K562 (cell line): Measurements from ENCODE around the gene NEDD4L. TPM values are rescaled to one million over a fixed set of nuclear protein-coding genes. Genes with fewer than 3 reads are reported as not detected.

Experiments
- ATAC-seq: fragments of 200-7000 bp; cut with Tn5 transposase; 3 replicates; pipeline ENCODE4 v1.9.1; 2020; ENCODE audit warnings: moderate library complexity
- BruUV-seq: library from RNA; stranded (reverse); fragments of 400-500 nt; replicated peaks from 2 replicates; lab custom pipeline; 2021; lab: Mats Ljungman, UMichigan
- CTCF ChIA-PET: fragments of 300-600 bp; formaldehyde crosslinking; extraction: SDS; loops from one replicate; lab custom pipeline; 2021; ENCODE audit warnings: low intra/inter-chr PET ratio; lab: Yijun Ruan, JAX
- POLR2A ChIA-PET: fragments of 300-600, 350-650 bp; sonication (Branson Sonifier 250); formaldehyde crosslinking; extraction: SDS; loops from one replicate; lab custom pipeline; 2021; ENCODE audit warnings: antibody characterized with exemption, inconsistent platforms; lab: Yijun Ruan, JAX
- DNase-seq, 4 experiments: peaks; one replicate each; pipeline versions ENCODE4 v3.0.0 to v3.0.0-alpha.2; 2011 to 2018; ENCODE audit warnings: low spot score in 3 of 4, mixed read lengths in 3 of 4; ENCODE audit errors: extremely low read depth in 1 of 4
- FAIRE-seq: peaks from 2 replicates; lab custom pipeline; 2011; peaks lifted over from hg19 to GRCh38; lab: Jason Lieb, UNC
- H2AFZ ChIP-seq: 2 replicates; pipeline ENCODE4 v1.6.0; 2011; ENCODE audit warnings: low read depth, low read length, control low read depth, inconsistent platforms
- H3K27ac ChIP-seq: fragments of 200-600 bp; 3 replicates; pipeline ENCODE4 v1.8.0; 2011; ENCODE audit warnings: low read depth, mild to moderate bottlenecking, control low read depth, inconsistent platforms, low read length, moderate library complexity, mixed read lengths; ENCODE audit errors: extremely low read depth
- H3K27me3 ChIP-seq, 2 experiments: fragments of 300-600 bp in 1 of 2; 2 replicates in 1 of 2; 3 replicates in 1 of 2; pipeline versions ENCODE4 v1.6.0 to v1.8.0; 2011; ENCODE audit warnings: inconsistent platforms in 2 of 2, low read length in 2 of 2, mild to moderate bottlenecking in 1 of 2, mixed read lengths in 1 of 2, moderate library complexity in 1 of 2; ENCODE audit not compliant: control insufficient read depth in 2 of 2, insufficient read depth in 2 of 2
- H3K36me3 ChIP-seq: fragments of 300-600 bp; 3 replicates; pipeline ENCODE4 v1.8.0; 2011; ENCODE audit warnings: mild to moderate bottlenecking, low read length, inconsistent platforms; ENCODE audit not compliant: control insufficient read depth, insufficient read depth
- H3K4me1 ChIP-seq, 2 experiments: fragments of 200-600 bp in 1 of 2; replicated peaks in 1 of 2; 2 replicates in 1 of 2; 3 replicates in 1 of 2; pipeline versions ENCODE4 v1.5.1 to v1.8.0; 2011; ENCODE audit warnings: inconsistent platforms in 2 of 2, low read length in 2 of 2, mild to moderate bottlenecking in 1 of 2, mixed read lengths in 1 of 2, moderate library complexity in 1 of 2; ENCODE audit not compliant: control insufficient read depth in 2 of 2, insufficient read depth in 2 of 2
- H3K4me2 ChIP-seq: 2 replicates; pipeline ENCODE4 v1.6.1; 2011; ENCODE audit warnings: low read length, control low read depth, inconsistent platforms, mixed read lengths; ENCODE audit not compliant: insufficient read depth
- H3K4me3 ChIP-seq: fragments of 200-600 bp; sonication (generic), shearing (Covaris generic); 2 replicates; pipeline ENCODE4 v1.5.1; 2016; ENCODE audit warnings: control low read depth, inconsistent platforms
- H3K79me2 ChIP-seq: fragments of 200-600 bp; 3 replicates; pipeline ENCODE4 v1.8.0; 2011; ENCODE audit warnings: low read length, inconsistent platforms; ENCODE audit not compliant: control insufficient read depth, insufficient read depth
- H3K9ac ChIP-seq, 2 experiments: 2 replicates each; pipeline versions ENCODE4 v1.6.0 to v1.6.1; 2011; ENCODE audit warnings: low read depth in 2 of 2, low read length in 2 of 2, control low read depth in 1 of 2, inconsistent platforms in 1 of 2, mild to moderate bottlenecking in 1 of 2, mixed read lengths in 1 of 2; ENCODE audit not compliant: insufficient read depth in 1 of 2
- H3K9me1 ChIP-seq: one replicate; pipeline ENCODE4 v1.6.0; 2011; ENCODE audit warnings: inconsistent platforms, mild to moderate bottlenecking, low read length, moderate library complexity; ENCODE audit not compliant: control insufficient read depth, insufficient read depth
- H3K9me3 ChIP-seq: replicated peaks from 2 replicates; pipeline ENCODE4 v1.5.1; 2011; ENCODE audit warnings: low read depth, low read length, inconsistent platforms; ENCODE audit not compliant: control insufficient read depth, insufficient read depth
- H4K20me1 ChIP-seq: replicated peaks from 2 replicates; pipeline ENCODE4 v1.6.1; 2011; ENCODE audit warnings: low read length, inconsistent platforms, mixed read lengths; ENCODE audit not compliant: control insufficient read depth, insufficient read depth
- EGR1 ChIP-seq: fragments of 450-650 bp; conservative IDR thresholded peaks from 2 replicates; pipeline ENCODE4 v1.6.1; 2017; ENCODE audit warnings: mild to moderate bottlenecking
- MAZ ChIP-seq, 2 experiments: fragments of 450-650 bp in 1 of 2; sonication (generic) in 1 of 2; formaldehyde crosslinking; IDR thresholded peaks in 1 of 2; conservative IDR thresholded peaks in 1 of 2; 2 replicates each; pipeline versions ENCODE4 v1.4.0 to v1.5.0; 2020; ENCODE audit warnings: mild to moderate bottlenecking in 1 of 2, missing genetic modification reagents in 1 of 2
- NFE2L1 ChIP-seq: fragments of 450-650 bp; IDR thresholded peaks from 2 replicates; pipeline ENCODE4 v1.6.1; 2016; ENCODE audit warnings: missing genetic modification characterization, low read depth, mild to moderate bottlenecking, missing compliant biosample characterization, moderate library complexity, borderline replicate concordance
- PYGO2 ChIP-seq: fragments of 450-650 bp; IDR thresholded peaks from 2 replicates; pipeline ENCODE4 v1.6.1; 2016; ENCODE audit warnings: mild to moderate bottlenecking, missing genetic modification characterization, moderate library complexity, missing compliant biosample characterization
- VEZF1 ChIP-seq: fragments of 200-800 bp; sonication (Bioruptor generic); IDR thresholded peaks from 2 replicates; pipeline ENCODE4 v1.6.1; 2017; ENCODE audit warnings: missing genetic modification characterization, missing compliant biosample characterization
- ZBED1 ChIP-seq: IDR thresholded peaks from 2 replicates; pipeline ENCODE4 v1.6.1; 2014
- ZNF253 ChIP-seq: fragments of 250-450 bp; sonication (Bioruptor Pico); conservative IDR thresholded peaks from 2 replicates; pipeline ENCODE4 v1.6.1; 2021; ENCODE audit warnings: mild to moderate bottlenecking
- WGBS: fragments of 100-300 bp; shearing (Covaris generic); methylation state at CpG from one replicate; pipeline ENCODE4 v1.1.6; 2016; ENCODE audit warnings: low coverage, mixed read lengths; ENCODE audit not compliant: insufficient coverage; ENCODE audit errors: missing lambda C conversion rate; 5-methylcytosine and 5-hydroxymethylcytosine counted together
- in situ Hi-C: fragments of 300-500 bp; cut with MboI; formaldehyde crosslinking; loops from 4 replicates; pipeline ENCODE4 v1.15.0; 2018; ENCODE audit warnings: inconsistent platforms, mixed read lengths
- intact Hi-C: fragments of 100-400 bp; cut with micrococcal nuclease; formaldehyde crosslinking; loops from 2 replicates; pipeline ENCODE4 v1.14.2; 2022
- polyA plus RNA-seq, 8 experiments: library from polyadenylated mRNA; depleted of rRNA in 4 of 8; stranded (reverse) in 5 of 8; unstranded in 3 of 8; fragments of >200 nt; fragmentation: Nextera tagmentation in 2 of 8; fragmentation: Illumina TruSeq in 1 of 8; extraction: Ambion mirVana in 2 of 8; extraction: Trizol in 1 of 8; gene quantifications; 2 replicates each; pipeline versions ENCODE4 v1.2.1 to v1.2.3, GENCODE V29; 2011 to 2014; ENCODE audit warnings: inconsistent platforms in 1 of 8, missing spikeins in 1 of 8
- total RNA-seq, 7 experiments: library from RNA; depleted of rRNA in 6 of 7; stranded (reverse); fragments of >200 nt in 6 of 7; fragmentation: Illumina TruSeq in 2 of 7; extraction: Trizol in 2 of 7; gene quantifications; 2 replicates each; pipeline versions ENCODE4 v1.2.1 to v1.2.3, GENCODE V29; 2011 to 2021; ENCODE audit warnings: low replicate concordance in 1 of 7

Gene NEDD4L
- total and polyA plus RNA-seq, 9 of the 15 experiments (the other 6 are each of a cell fraction or from before 2014, with no cell fraction given) = 8.1 to 33.4 (median 19.9) TPM

GRCh38 chr18:58208207-58208932 is 164.3 kb downstream of the NEDD4L start:
- H3K4me2 ChIP-seq = no peak overlapping the region
- no peak overlapping the region for H3K9ac ChIP-seq
- no peaks in the 10 kb centered on the region for H4K20me1 ChIP-seq
- no peaks in the 10 kb centered on the region for H3K36me3 ChIP-seq
- no peak for FAIRE-seq
- H3K79me2 ChIP-seq = no peaks in the 10 kb centered on the region
- H3K4me3 ChIP-seq = no peak overlapping the region
- peaks cover 0 to 5% of the 10 kb centered on the region in 2 experiments; a peak in 3 of 5 replicates for H3K4me1 ChIP-seq
- no peaks in the 10 kb centered on the region for H3K9me1 ChIP-seq
- peak overlapping the region; percentile 26; the same call in 1 of the 3 replicates for H3K27ac ChIP-seq
- TF ChIP-seq ZBED1 = peak; percentile 79; the same call in 1 of the 2 replicates
- no peak for TF ChIP-seq ZNF253
- 17% methylated on average over 4 of the region's 4 CpGs for WGBS
- in situ Hi-C loops (no loop called here), intact Hi-C loops (no loop called here)
- BruUV-seq = no TSS peak
- no peak for ATAC-seq
- no peak overlapping the region for H2AFZ ChIP-seq
- CTCF ChIA-PET = no interaction called here
- POLR2A ChIA-PET = no interaction called here
- no peak for DNase-seq
- no peaks in the 10 kb centered on the region for H3K9me3 ChIP-seq
- no peaks in the 10 kb centered on the region for H3K27me3 ChIP-seq

- ChIA-PET POLR2A (no interaction called here), CTCF (no interaction called here)
- Histone ChIP-seq H3K4me3 (no peak overlapping the region), H2AFZ (no peak overlapping the region), H3K9me1 (no peaks in the 10 kb centered on the region), H3K79me2 (no peaks in the 10 kb centered on the region), H3K9me3 (no peaks in the 10 kb centered on the region), H4K20me1 (no peaks in the 10 kb centered on the region), H3K36me3 (no peaks in the 10 kb centered on the region), H3K9ac (no peak overlapping the region), H3K4me1 (peaks cover 0 to 9% of the 10 kb centered on the region in 2 experiments; a peak in 3 of 5 replicates), H3K4me2 (no peak overlapping the region), H3K27ac (no peak overlapping the region), H3K27me3 (no peaks in the 10 kb centered on the region)
- intact Hi-C loops = no loop called here
- peak in 1 of 4 experiments; percentile 14 for DNase-seq
- TF ChIP-seq NFE2L1 (tag) (no peak), PYGO2 (tag) (no peak), MAZ (CRISPR knock-in tag; conservative IDR thresholded peaks at IDR 0.05 in 1 of 2, IDR thresholded peaks at IDR 0.05 in 1 of 2) (no peak), VEZF1 (CRISPR knock-in tag) (peak; percentile 5; the same call in 1 of the 2 replicates), EGR1 (0 out of 2 replicates have a peak, but pooled peaks have one; percentile 39)
- in situ Hi-C loops = no loop called here
- FAIRE-seq = no peak
- ATAC-seq = no peak
- 38% methylated on average over 2 of the region's 3 CpGs for WGBS
- no TSS peak for BruUV-seq
These were observed 165.3 kb downstream of the NEDD4L start for GRCh38 chr18:58209326-58209725.
